GM12865 (cell line): ENCODE data around the gene PLEKHG3.
A peak's percentile ranks its signal among the peaks of the same experiment; 100 is the strongest.

Experiments
- DNase-seq: peaks from one replicate; pipeline ENCODE4 v3.0.0; 2010; ENCODE audit warnings: low read depth
- H3K4me3 ChIP-seq: 2 replicates; pipeline ENCODE4 v1.5.1; 2011; ENCODE audit warnings: mild to moderate bottlenecking, low read depth, low read length, control low read depth
- TF ChIP-seq, protein P1 (sequence below): IDR thresholded peaks from 2 replicates; pipeline ENCODE4 v1.5.1; 2011; ENCODE audit warnings: low read length, control low read depth, low read depth, inconsistent platforms; ENCODE audit not compliant: insufficient read depth; ENCODE audit errors: missing control alignments

Gene PLEKHG3

GRCh38 chr14:64726585-64726890 lies 22.3 kb downstream of the PLEKHG3 start:
- H3K4me3 ChIP-seq, result no peak overlapping the region
- peak; percentile 54 for DNase-seq
- TF ChIP-seq, protein P1, sequence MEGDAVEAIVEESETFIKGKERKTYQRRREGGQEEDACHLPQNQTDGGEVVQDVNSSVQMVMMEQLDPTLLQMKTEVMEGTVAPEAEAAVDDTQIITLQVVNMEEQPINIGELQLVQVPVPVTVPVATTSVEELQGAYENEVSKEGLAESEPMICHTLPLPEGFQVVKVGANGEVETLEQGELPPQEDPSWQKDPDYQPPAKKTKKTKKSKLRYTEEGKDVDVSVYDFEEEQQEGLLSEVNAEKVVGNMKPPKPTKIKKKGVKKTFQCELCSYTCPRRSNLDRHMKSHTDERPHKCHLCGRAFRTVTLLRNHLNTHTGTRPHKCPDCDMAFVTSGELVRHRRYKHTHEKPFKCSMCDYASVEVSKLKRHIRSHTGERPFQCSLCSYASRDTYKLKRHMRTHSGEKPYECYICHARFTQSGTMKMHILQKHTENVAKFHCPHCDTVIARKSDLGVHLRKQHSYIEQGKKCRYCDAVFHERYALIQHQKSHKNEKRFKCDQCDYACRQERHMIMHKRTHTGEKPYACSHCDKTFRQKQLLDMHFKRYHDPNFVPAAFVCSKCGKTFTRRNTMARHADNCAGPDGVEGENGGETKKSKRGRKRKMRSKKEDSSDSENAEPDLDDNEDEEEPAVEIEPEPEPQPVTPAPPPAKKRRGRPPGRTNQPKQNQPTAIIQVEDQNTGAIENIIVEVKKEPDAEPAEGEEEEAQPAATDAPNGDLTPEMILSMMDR, result no peak

- TF ChIP-seq, protein P1, result no peak
- no peak for DNase-seq
- no peak overlapping the region for H3K4me3 ChIP-seq
Observed at GRCh38 chr14:64727551-64728071, 23.4 kb downstream of the PLEKHG3 start.

GRCh38 chr14:64728106-64728505 lies 23.9 kb downstream of the PLEKHG3 start:
- no peak for DNase-seq
- no peak overlapping the region for H3K4me3 ChIP-seq
- TF ChIP-seq, protein P1, result no peak

DNA sequence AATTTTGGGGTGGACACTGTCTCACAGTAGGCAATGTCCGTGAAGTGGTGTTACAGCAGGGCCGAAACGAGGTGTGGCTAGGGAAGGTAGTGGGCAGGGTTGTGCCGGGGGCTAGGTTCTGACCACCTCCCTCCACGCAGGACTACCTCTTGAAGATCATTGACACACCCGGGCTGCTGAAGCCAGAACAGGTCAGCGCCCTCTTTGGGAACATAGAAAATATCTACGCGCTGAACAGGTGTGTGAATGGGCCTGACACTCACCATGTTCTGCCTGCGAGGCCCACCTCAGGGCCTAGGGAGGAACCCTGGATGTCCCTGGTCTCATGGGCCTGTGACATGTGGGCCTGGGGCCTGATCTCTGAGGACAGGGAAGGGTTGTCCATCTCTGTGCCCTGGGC lies 24.6 kb downstream of the PLEKHG3 start:
- no peak overlapping the region for H3K4me3 ChIP-seq
- DNase-seq, result no peak
- TF ChIP-seq, protein P1, result no peak

GRCh38 chr14:64729386-64730060 lies 25.3 kb downstream of the PLEKHG3 start:
- TF ChIP-seq, protein P1, result no peak
- DNase-seq, result no peak
- no peak overlapping the region for H3K4me3 ChIP-seq

DNA sequence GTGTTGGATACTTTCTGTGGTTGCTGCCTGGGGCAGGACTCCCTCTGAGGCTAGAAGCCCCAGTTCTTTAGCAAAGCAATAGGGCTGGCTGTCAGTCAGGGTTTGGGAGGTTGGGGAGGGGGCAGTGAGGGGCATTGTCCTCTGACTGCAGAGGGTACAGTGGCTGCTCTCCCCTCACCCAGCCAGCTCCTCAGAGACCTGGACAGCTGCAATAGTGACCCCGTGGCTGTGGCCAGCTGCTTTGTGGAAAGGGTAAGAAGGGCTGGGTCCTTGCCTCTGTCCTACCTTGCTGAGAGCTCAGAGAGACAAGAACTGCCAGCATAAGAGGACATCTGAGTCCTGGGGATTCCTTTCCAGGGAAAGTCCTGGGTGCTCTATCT lies 25.8 kb downstream of the PLEKHG3 start:
- no peak for DNase-seq
- TF ChIP-seq, protein P1, result no peak

DNA sequence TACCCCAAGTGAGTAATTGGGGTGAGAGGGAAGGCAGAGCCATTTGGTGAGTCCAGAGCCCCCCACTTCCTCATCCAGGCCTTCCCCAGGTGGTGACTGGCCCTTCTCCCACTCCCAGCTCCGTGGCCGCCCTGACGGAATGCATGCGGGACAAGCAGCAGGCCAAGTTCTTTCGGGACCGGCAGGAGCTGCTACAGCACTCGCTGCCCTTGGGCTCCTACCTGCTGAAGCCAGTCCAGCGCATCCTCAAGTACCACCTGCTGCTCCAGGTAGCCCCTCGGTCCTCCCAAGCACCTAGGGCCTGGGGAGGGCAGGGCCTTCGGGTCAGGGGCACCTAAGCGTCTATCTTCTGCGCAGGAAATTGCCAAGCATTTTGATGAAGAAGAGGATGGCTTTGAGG lies 26.5 kb downstream of the PLEKHG3 start:
- no peak overlapping the region for H3K4me3 ChIP-seq
- TF ChIP-seq, protein P1, result no peak
- no peak for DNase-seq

More for the DNA sequence above, 25.8 kb downstream of the PLEKHG3 start:
- H3K4me3 ChIP-seq, result no peak overlapping the region
